HG03575 (cell line): ENCODE results near the gene ZNF358.

ENCODE experiments used
- ATAC-seq: cut with Tn5 transposase; IDR thresholded peaks from one replicate; pipeline ENCODE4 v1.9.1; 2021; ENCODE audit not compliant: unreplicated experiment, insufficient number of reproducible peaks, low FRiP score; ENCODE audit errors: extremely low read depth

Gene ZNF358

GRCh38 chr19:7516333-7516732, 430 bp downstream of the ZNF358 start:
- no peak for ATAC-seq

GRCh38 chr19:7516878-7517277, 975 bp downstream of the ZNF358 start:
- ATAC-seq = no peak

- no peak for ATAC-seq
These were observed 3.6 kb downstream of the ZNF358 start for GRCh38 chr19:7519361-7520130.

DNA sequence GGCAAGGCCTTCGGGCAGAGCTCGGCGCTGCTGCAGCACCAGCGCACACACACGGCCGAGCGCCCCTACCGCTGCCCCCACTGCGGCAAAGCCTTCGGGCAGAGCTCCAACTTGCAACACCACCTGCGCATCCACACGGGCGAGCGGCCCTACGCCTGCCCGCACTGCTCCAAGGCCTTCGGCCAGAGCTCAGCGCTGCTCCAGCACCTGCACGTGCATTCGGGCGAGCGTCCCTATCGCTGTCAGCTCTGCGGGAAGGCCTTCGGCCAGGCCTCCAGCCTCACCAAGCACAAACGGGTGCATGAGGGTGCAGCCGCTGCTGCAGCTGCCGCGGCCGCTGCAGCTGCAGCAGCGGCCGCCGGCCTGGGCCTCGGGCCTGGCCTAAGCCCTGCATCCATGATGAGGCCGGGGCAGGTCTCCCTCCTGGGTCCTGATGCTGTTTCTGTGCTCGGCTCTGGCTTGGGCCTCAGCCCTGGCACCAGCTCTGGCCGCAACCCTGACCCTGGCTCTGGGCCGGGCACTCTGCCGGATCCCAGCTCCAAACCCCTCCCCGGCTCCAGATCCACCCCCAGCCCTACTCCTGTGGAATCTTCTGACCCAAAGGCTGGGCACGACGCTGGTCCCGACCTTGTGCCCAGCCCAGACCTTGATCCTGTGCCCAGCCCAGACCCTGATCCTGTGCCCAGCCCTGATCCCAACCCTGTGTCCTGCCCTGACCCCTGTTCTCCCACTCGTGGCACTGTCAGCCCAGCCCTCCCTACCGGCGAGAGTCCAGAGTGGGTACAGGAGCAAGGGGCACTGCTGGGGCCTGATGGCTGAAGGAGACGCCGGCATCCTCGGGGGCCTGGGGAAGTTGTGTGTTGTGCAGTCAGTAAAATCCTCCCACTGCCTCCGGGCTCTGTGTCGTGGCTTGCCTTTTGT, 4.5 kb downstream of the ZNF358 start:
- ATAC-seq = no peak

DNA sequence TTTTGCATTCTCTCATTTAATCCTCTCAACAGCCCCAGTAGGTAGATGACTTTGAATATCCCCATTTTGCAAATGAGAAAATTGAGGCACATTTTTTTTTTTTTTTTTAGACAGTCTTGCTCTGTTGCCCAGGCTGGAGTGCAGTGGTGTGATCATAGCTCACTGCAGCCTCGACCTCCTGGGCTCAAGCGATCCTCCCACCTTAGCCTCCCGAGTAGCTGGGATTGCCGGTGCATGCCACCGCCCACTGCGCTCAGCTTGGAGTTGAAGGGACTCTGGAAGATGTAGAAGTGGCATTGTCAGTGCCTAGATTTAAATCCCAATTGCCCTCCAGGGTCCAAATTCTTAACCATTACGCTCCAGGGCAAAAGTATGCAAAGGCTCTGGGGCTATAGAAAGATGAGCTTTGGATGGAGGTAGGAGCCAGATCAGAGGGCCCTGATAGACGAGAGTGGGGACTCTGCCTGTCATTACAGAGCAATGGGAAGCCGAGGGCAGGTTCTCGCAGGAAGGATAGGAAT, 5.7 kb downstream of the ZNF358 start:
- ATAC-seq = no peak

GRCh38 chr19:7522072-7522922, 6.4 kb downstream of the ZNF358 start, which contains the start of gene MCOLN1:
MCOLN1 (plus strand) TSS chr19:7522624; CDS start chr19:7522751, 127 bp downstream.
- no peak for ATAC-seq

GRCh38 chr19:7522923-7523667, 7.2 kb downstream of the ZNF358 start:
- ATAC-seq = no peak

GRCh38 chr19:7524523-7524922, 8.6 kb downstream of the ZNF358 start:
- ATAC-seq = no peak

DNA sequence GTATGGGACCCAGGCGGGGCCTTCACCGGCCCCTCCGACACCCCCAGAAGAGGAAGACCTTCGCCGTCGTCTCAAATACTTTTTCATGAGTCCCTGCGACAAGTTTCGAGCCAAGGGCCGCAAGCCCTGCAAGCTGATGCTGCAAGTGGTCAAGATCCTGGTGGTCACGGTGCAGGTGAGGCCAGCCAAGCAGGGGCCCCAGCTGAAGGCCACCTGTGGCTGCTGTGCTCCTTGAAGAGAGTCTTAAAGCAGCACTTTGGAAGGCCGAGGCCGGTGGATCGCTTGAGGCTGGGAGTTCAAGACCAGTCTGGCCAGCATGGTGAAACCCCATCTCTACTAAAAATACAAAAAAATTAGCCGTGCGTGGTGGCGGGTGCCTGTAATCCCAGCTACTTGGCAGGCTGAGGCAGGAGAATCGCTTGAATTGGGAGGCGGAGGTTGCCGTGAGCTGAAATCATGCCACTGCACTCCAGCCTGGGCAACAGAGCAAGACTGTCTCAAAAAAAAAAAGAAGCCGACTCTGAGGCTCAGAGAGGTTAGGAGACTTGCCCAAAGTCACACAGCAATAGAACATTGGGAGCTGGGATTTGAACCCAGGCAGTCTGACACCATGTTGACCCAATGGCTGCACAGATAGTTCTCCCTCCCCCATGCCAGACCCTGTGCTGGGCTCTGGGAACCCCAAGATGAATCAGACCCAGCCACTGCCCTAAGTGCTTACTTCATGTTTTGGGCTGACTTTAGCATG, 9.3 kb downstream of the ZNF358 start:
- no peak for ATAC-seq

DNA sequence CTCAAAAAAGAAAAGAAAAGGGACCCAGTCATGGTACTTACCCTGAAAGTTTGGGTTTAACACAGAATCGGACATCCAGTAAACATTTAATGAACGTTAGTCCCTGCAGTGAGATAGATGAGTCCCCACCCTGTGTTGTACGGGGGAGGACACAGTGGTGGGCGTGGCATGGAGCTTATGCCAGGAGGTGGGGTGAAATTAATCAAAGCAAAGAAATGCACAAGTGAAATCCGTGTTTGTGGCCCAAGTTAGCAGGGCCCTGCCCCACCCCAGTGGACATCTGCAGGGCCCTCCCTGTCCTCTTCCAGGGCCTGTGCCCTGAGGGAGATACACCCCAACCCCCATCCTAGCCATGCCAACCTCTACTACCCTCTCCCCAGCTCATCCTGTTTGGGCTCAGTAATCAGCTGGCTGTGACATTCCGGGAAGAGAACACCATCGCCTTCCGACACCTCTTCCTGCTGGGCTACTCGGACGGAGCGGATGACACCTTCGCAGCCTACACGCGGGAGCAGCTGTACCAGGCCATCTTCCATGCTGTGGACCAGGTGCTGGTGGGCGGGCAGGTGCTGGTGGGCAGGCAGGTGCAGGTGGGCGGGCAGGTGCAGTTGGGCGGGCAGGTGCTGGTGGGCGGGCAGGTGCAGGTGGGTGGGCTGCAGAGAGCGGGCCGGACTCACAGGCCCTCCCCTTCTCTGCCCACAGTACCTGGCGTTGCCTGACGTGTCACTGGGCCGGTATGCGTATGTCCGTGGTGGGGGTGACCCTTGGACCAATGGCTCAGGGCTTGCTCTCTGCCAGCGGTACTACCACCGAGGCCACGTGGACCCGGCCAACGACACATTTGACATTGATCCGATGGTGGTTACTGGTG, 10.4 kb downstream of the ZNF358 start:
- ATAC-seq = no peak

DNA sequence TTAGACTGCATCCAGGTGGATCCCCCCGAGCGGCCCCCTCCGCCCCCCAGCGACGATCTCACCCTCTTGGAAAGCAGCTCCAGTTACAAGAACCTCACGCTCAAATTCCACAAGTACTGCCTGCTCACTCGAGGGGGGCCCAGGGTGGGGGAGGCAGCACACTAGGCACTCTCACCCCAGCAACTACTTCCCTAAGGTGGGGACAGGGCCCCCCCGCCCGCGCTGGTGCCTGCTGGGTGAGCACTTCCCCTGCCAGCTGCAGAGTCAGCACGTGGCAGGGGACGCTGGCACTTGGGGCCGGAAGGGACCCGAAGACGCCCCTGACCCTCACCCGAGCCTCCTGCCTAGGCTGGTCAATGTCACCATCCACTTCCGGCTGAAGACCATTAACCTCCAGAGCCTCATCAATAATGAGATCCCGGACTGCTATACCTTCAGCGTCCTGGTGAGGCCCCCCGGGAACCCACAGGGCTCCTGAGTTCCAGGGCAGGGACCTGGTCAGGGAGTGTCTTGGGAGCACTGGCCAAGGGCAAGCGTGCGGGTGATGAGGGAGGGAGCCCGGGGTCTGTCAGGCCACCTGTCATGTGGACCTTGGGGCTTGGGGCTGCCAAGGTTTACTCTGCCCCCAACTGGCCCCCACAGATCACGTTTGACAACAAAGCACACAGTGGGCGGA, 11.8 kb downstream of the ZNF358 start:
- ATAC-seq = no peak

- ATAC-seq = no peak
These were observed 12.3 kb downstream of the ZNF358 start for GRCh38 chr19:7528192-7528519.

GRCh38 chr19:7528522-7529245, 12.8 kb downstream of the ZNF358 start:
- ATAC-seq = no peak

GRCh38 chr19:7529246-7529600, 13.3 kb downstream of the ZNF358 start:
- no peak for ATAC-seq

- no peak for ATAC-seq
These were observed 13.9 kb downstream of the ZNF358 start for GRCh38 chr19:7529610-7530490.
